Panc1 (cell line): Measurements from ENCODE around the gene CYB5RL. TPM values are rescaled to one million over a fixed set of nuclear protein-coding genes. Genes with fewer than 3 reads are reported as not detected.

Experiments used
- ATAC-seq: fragments of 200-7000 bp; cut with Tn5 transposase; 2 replicates; pipeline ENCODE4 v1.9.1; 2020; ENCODE audit warnings: mild to moderate bottlenecking, moderate library complexity
- BruUV-seq: library from RNA; stranded (reverse); fragments of 400-500 nt; replicated peaks from 2 replicates; lab custom pipeline; 2021; lab: Mats Ljungman, UMichigan
- CTCF ChIA-PET: fragments of 300-600 bp; sonication (Branson Sonifier 250); formaldehyde crosslinking; loops from one replicate; lab custom pipeline; 2022; ENCODE audit warnings: antibody characterized with exemption; lab: Charles Lee
- POLR2A ChIA-PET: fragments of 300-600 bp; sonication (Branson Sonifier 250); formaldehyde crosslinking; loops from one replicate; lab custom pipeline; 2022; ENCODE audit warnings: antibody characterized with exemption; lab: Charles Lee
- DNase-seq: peaks from one replicate; pipeline ENCODE4 v3.0.0-alpha.2; 2010; ENCODE audit warnings: low read depth, low spot score
- H3K27ac ChIP-seq: 2 replicates; pipeline ENCODE4 v1.5.1; 2011; ENCODE audit warnings: mild to moderate bottlenecking, low read length, inconsistent platforms
- H3K27me3 ChIP-seq: fragments of 200-500 bp; sonication (Bioruptor generic); 2 replicates; pipeline ENCODE4 v1.6.0; 2014; ENCODE audit warnings: low read length, inconsistent platforms; ENCODE audit not compliant: control insufficient read depth, insufficient read depth
- H3K36me3 ChIP-seq: fragments of 200-500 bp; sonication (Bioruptor generic); 2 replicates; pipeline ENCODE4 v1.5.1; 2014; ENCODE audit warnings: inconsistent platforms, mild to moderate bottlenecking, low read length, moderate library complexity; ENCODE audit not compliant: control insufficient read depth, insufficient read depth
- H3K4me1 ChIP-seq: 2 replicates; pipeline ENCODE4 v1.5.1; 2011; ENCODE audit warnings: inconsistent platforms, mild to moderate bottlenecking, low read length, moderate library complexity; ENCODE audit not compliant: control insufficient read depth, insufficient read depth
- H3K4me3 ChIP-seq, 2 experiments: 2 replicates each; pipeline ENCODE4 v1.5.1; 2011 to 2012; ENCODE audit warnings: low read depth in 2 of 2, low read length in 2 of 2, mild to moderate bottlenecking in 2 of 2, inconsistent platforms in 1 of 2, moderate library complexity in 1 of 2
- H3K9me3 ChIP-seq: fragments of 200-500 bp; sonication (Bioruptor generic); 2 replicates; pipeline ENCODE4 v1.5.1; 2014; ENCODE audit warnings: low read depth, mild to moderate bottlenecking, inconsistent platforms, low read length, moderate library complexity; ENCODE audit not compliant: control insufficient read depth, insufficient read depth
- POLR2AphosphoS5 ChIP-seq: IDR thresholded peaks from 2 replicates; pipeline ENCODE4 v1.6.1; 2012; ENCODE audit warnings: mild to moderate bottlenecking, low read depth, low read length, moderate library complexity
- REST ChIP-seq, 2 experiments: IDR thresholded peaks; 2 replicates each; pipeline ENCODE4 v1.6.1; 2011 to 2012; ENCODE audit warnings: low read depth in 2 of 2, control low read depth in 1 of 2, low read length in 1 of 2, mild to moderate bottlenecking in 1 of 2, moderate library complexity in 1 of 2; ENCODE audit not compliant: insufficient read depth in 1 of 2
- SIN3A ChIP-seq: IDR thresholded peaks from 2 replicates; pipeline ENCODE4 v1.6.1; 2012; ENCODE audit warnings: low read depth, mild to moderate bottlenecking, low read length, moderate library complexity, borderline replicate concordance; ENCODE audit not compliant: insufficient read depth
- TCF7L2 ChIP-seq: IDR thresholded peaks from 2 replicates; pipeline ENCODE4 v1.6.1; 2011; ENCODE audit warnings: mild to moderate bottlenecking, low read depth, low read length, inconsistent platforms
- in situ Hi-C: cut with HindIII; loops from 2 replicates; pipeline ENCODE4 v1.10.0; 2016; ENCODE audit warnings: low sequenced_read_pairs, low pct_unique_long_range_greater_than_20kb
- intact Hi-C: fragments of 100-400 bp; cut with micrococcal nuclease; formaldehyde crosslinking; loops from one replicate; pipeline ENCODE4 v1.10.0; 2022; ENCODE audit not compliant: unreplicated experiment
- total RNA-seq: library from RNA; stranded (reverse); gene quantifications from one replicate; pipeline ENCODE4 v1.2.1, GENCODE V29; 2021; ENCODE audit not compliant: unreplicated experiment
- TF ChIP-seq, protein P1 (sequence below): fragments of 450-650 bp; IDR thresholded peaks from 2 replicates; pipeline ENCODE4 v1.5.1; 2017; ENCODE audit warnings: mild to moderate bottlenecking

CYB5RL gene
- total RNA-seq, 1 experiment from 2014 or later = 19.4 TPM

GRCh38 chr1:54221113-54221834, 21.4 kb upstream of the CYB5RL start:
- H3K4me3 ChIP-seq = no peak overlapping the region
- no peak overlapping the region for H3K27ac ChIP-seq
- no TSS peak for BruUV-seq
- TF ChIP-seq POLR2AphosphoS5 (no peak), TCF7L2 (no peak), SIN3A (no peak), REST (IDR thresholded peaks at IDR 0.05; ENCODE audit: insufficient read depth in 1 of 2, low read depth in 2 of 2, low read length in 1 of 2) (no peak)
- TF ChIP-seq, protein P1, sequence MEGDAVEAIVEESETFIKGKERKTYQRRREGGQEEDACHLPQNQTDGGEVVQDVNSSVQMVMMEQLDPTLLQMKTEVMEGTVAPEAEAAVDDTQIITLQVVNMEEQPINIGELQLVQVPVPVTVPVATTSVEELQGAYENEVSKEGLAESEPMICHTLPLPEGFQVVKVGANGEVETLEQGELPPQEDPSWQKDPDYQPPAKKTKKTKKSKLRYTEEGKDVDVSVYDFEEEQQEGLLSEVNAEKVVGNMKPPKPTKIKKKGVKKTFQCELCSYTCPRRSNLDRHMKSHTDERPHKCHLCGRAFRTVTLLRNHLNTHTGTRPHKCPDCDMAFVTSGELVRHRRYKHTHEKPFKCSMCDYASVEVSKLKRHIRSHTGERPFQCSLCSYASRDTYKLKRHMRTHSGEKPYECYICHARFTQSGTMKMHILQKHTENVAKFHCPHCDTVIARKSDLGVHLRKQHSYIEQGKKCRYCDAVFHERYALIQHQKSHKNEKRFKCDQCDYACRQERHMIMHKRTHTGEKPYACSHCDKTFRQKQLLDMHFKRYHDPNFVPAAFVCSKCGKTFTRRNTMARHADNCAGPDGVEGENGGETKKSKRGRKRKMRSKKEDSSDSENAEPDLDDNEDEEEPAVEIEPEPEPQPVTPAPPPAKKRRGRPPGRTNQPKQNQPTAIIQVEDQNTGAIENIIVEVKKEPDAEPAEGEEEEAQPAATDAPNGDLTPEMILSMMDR = no peak
- no peaks in the 10 kb centered on the region for H3K9me3 ChIP-seq
- ChIA-PET CTCF (no interaction called here), POLR2A (interaction anchor here (0.6 kb wide), 1 partner anchor 32 kb away, joined by 3 read pairs; no protein-coding TSS in a partner anchor)
- in situ Hi-C loops = no loop called here
- H3K27me3 ChIP-seq = no peaks in the 10 kb centered on the region
- intact Hi-C loops = no loop called here
- ATAC-seq (no peak), DNase-seq (no peak)
- no peaks in the 10 kb centered on the region for H3K4me1 ChIP-seq
- H3K36me3 ChIP-seq = peaks cover 6% of the 10 kb centered on the region

DNA sequence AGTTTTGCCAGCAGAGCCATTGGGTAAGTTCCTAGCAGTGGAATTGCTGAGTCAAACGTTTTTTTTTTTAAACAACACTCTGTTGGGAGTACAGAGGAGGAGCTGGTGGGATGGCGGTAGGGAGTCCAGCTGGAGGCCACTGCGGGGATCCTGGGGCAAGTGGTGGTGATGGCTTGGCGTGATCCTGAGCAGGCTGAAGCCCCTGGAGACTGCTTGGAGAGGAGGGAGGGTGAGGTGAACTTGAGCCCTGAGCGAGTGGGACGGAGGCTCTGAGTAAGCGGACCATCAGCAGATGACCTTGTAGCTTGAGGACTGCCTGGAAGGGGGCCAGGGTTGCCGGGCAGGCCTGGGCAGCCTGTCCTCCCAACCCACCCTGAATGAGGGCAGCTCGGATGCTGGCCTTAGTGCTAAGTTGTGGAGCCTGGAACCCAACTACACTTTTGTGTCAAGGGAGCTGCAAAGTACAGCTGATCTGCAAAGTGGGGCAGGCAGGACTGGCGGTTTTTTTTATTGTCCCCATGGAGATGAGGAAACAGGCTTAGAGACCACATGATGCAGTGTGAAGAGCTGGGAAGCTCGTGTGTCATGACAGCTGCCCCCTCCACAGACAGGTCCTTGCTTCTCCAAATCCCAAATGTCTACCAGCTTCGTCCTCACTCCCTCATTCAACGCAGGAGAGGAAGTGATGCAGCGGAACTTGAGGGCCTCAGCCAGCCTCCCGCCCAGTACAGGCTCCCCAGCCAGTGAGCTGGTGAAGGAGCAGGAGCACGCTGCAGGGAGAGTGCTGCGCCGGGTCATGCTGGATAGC, 20.4 kb upstream of the CYB5RL start:
- ATAC-seq (no peak), DNase-seq (no peak)
- no peak for TF ChIP-seq REST (IDR thresholded peaks at IDR 0.05; ENCODE audit: insufficient read depth in 1 of 2, low read depth in 2 of 2, low read length in 1 of 2)
- TF ChIP-seq TCF7L2 = no peak
- no peak for TF ChIP-seq SIN3A
- TF ChIP-seq POLR2AphosphoS5 = no peak
- TF ChIP-seq, protein P1 = no peak
- no TSS peak for BruUV-seq
- no peak overlapping the region for H3K27ac ChIP-seq
- H3K4me1 ChIP-seq = no peaks in the 10 kb centered on the region
- ChIA-PET POLR2A (interaction anchor here (0.7 kb wide), 1 partner anchor 15 kb away, joined by 3 read pairs; no protein-coding TSS in a partner anchor), CTCF (interaction anchor here (0.6 kb wide), 2 partner anchors 37 to 268 kb away, joined by 3 read pairs; no protein-coding TSS in a partner anchor)
- in situ Hi-C loops (no loop called here), intact Hi-C loops (no loop called here)
- H3K27me3 ChIP-seq = no peaks in the 10 kb centered on the region
- no peak overlapping the region for H3K4me3 ChIP-seq
- H3K9me3 ChIP-seq = no peaks in the 10 kb centered on the region
- peaks cover 6% of the 10 kb centered on the region for H3K36me3 ChIP-seq
